NCI-H345 treated with DMSO at 0.1 percent for 48 hours (cell line): Measurements from ENCODE around the gene HS3ST3A1.

Experiments used
- DNase-seq: peaks from one replicate; lab custom pipeline; 2025; ENCODE audit not compliant: unreplicated experiment; lab: John Stamatoyannopoulos, UW

Gene HS3ST3A1

DNA sequence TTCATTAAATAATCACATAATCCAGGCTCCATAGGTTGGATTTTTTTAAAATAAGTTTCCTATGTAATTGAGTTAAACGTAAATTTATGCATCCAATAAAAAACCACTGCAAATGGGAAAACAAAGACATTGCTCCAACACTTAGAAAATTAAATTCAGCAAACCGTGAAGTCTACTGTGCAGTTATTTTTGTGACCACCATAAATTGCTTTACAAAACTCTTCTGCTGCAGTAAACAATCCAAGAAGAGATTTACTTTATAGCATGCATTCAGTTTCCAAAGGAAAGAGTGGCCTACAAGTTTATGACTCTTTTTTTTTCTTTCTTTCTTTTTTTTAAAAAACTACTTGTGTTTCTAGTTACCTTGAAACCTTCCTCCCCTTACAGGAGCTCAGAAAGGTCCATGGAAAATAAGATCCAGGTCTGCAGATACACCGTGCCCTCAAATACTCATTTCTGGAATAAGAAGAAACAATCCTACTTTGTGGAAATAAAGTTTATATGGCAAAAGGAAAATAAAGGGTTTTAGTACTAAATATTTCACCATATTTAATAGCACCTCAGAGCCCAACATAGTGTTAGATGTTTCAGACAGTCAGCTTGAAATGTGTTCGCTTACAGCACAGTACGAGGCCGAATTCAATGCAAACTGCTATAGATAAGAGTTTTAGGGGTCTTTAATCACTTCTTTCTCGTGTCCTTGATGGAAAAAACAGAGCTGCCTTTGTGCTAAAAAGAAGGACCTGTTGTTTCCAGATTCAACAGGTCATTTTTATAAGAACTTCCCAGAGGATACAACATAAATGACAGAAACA, 3.2 kb downstream of the HS3ST3A1 start:
- no peak for DNase-seq

DNA sequence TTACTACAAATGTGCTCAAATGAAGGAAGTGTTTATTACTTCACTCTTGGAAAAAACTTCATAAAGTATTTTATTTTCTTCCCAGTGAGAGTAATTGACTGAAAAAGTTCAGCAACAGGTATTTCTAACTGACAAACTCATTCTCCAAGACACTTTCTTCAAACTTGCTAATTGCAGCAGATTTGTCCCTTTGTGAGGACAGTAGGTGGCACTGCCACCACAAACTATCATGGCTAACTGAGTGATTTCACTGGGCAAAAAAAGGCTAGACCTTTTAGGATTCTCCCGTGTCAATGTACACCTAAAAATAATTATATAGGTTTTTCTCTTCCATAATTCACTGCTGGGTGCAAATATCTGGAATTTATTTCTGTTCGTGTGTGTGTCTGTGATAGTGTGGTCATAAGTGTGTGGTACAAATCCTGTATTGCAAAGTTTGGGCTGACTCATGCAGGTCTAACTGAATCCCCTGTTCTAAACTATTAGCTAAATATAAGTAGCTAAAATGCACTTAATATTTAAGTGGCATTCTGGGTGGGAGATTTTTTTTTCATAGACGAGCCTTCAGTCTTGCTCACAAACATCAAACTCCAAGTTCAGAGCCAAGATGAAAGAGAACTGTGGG, 3.9 kb downstream of the HS3ST3A1 start:
- DNase-seq, result no peak

GRCh38 chr17:13596241-13596923, 5.3 kb downstream of the HS3ST3A1 start:
- DNase-seq, result no peak

DNA sequence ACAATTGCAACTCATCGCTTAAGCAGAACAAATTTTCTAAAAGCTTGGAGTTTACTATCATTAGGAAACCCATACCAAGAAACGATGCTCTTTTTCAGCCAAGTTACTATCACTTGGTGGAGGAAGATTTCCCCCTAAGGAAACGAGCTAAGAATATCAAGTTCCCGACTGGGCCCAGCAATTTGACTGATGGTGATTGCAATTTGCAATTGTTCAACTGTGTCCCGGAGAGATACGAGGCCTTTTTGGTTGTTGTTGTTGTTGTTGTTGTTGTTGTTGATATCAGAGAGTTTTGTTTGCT, 6.2 kb downstream of the HS3ST3A1 start:
- no peak for DNase-seq

GRCh38 chr17:13594762-13595598, 6.7 kb downstream of the HS3ST3A1 start:
- peak; percentile 20 for DNase-seq

- DNase-seq, result no peak
These were observed 7.4 kb downstream of the HS3ST3A1 start for GRCh38 chr17:13594310-13594709.

DNA sequence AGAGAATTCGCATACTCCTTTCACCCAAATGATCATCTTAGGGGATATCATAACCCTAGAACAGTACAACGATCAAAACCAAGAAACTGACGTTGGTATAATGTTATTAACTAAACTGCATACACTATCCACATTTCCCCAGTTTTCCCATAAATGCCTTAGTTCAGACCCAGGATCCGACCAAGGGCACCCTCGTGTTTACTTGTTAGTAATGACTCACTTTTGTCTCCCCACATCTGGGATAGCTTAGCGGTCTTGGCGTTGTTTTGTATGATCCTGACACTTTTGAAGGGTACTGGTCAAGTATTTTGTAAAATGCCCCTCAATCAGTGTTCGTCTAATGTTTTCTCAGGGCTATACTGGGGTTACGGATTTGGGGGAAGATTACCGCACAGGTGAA, 8.0 kb downstream of the HS3ST3A1 start:
- no peak for DNase-seq

- DNase-seq, result no peak
These were observed 8.5 kb downstream of the HS3ST3A1 start for GRCh38 chr17:13593021-13593751.

GRCh38 chr17:13592427-13592826, 9.3 kb downstream of the HS3ST3A1 start:
- DNase-seq, result no peak

DNA sequence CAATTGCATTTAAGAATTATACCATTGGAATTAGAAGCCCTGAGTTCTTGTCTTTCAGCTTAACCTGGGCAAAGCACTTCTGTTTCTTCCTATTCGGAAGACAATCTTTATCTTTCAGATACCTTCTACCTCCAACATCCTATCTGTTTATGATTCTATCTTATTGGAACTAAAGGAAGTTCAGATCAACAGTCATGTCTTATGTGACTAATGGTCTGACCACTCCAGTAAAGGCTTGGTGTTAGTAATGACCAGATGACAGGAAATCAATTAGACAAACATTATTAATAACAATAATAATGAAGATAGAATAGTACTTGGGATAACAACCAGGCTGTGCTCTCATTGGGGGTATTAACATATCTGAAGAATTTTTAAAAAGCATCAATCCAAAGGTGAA, 11.3 kb downstream of the HS3ST3A1 start:
- no peak for DNase-seq

GRCh38 chr17:13589658-13590057, 12.1 kb downstream of the HS3ST3A1 start:
- DNase-seq, result no peak

DNA sequence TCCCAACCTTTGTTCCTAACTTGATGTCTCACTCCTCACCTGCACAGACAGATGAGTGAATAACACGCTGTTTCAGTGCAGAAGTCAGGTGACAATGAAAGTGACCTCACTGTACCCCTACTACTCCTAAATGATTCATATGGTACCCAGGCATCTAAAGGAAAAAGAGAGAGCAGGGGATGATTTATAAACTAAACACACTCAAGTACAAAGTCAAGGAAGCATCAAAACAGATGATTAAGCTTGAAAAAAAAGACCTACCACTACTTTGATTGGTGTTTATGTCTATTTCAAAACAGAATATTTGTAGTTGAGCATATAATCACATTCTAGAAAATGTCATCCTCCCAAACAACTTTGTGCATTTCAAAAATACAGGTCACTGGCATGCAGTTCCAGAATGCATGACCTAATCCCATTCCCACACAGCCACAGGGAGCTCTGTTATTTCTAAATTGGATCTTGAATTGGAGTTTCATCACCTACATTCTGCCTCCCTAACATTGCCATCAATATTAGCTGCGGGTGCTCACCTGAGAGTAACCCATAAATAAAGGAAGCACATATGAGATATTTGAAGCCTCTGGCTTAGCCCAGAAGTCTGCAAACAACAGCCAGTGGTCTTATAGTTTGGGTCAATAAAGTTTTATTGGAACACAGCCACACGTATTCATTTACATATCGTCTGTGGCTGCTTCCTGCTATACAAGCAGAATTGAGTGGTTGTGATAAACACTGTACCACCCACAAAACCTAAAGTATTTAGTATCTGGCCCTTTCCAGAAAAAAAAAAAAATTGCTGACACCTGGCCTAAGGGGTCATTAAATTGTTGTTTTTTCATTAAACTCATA, 14.0 kb downstream of the HS3ST3A1 start:
- no peak for DNase-seq

DNA sequence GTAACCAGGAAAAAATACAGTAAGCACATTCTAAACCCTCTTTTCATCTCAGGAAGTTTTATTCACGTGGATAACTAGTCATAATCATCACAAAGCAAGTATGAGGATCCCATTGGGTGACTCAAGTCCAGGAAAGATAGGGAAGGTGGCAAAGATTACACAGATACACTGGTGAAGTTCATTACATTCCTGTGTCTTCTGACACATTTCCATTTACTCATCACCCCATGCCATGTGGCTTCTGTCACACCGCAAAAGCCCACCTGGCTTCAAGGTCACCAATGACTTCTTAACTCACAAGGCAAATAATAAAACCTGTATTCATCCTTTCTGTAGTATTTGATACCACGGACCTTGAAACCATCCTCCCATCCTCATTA, 17.0 kb downstream of the HS3ST3A1 start:
- DNase-seq, result no peak

GRCh38 chr17:13583996-13584700, 17.6 kb downstream of the HS3ST3A1 start:
- no peak for DNase-seq

DNA sequence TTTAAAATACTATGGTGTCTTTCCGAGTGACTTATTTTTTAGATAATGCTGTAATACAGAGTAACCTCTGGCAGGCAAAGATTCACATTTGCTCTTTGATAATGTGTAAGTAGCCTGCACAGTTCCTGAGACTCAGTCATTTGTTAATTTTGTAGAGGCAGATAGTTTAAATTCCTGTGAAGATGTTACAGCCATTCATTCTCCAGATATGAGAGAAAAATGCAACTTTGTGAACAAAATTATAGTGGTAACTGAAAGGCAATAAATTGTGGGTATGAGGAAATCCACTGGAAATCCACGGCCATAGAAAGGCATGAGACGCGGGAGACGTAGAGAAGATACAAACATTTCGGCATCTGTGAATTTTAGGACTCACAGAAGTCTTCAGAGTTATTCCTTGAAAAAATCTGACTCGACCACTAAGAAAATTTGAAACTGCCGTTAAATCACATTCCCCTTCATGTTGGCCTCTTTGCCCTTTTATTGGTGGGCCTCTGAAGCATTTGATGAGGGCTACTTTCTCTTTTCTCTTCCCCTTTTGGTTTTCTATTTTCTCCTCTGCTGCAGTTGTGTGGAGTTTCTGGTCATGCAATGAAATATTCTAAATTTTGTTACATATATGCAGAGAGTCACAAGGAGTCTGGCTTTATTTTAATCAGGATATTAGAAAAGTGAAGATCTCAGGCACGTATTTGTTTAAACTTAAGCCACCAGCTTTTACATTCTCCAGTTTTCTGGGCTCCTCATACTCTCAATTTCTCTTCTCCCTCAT, 18.8 kb downstream of the HS3ST3A1 start:
- no peak for DNase-seq

DNA sequence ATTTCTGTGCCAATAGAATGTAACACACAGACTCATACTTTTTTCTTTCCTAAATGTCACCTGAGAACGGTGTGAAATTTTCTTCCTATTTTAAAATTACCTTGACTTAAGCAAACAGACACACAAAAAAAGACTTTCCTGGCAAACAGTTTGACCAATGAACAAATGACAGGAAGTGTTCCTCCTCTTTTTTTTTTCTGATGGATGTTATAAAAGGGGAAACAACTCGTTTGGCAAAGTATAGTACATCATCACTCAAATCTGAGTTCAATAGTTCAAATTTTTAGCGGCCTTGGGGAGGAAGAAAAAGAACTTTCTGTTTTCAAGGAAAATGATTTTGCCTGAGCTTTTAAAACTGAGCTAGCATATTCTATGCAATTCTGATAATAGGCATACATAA, 19.8 kb downstream of the HS3ST3A1 start:
- DNase-seq, result no peak

- DNase-seq, result no peak
These were observed 20.9 kb downstream of the HS3ST3A1 start for GRCh38 chr17:13580790-13581189.
